PC-9 (cell line): Measurements from ENCODE around the gene NFYC. TPM values are rescaled to one million over a fixed set of nuclear protein-coding genes. Genes with fewer than 3 reads are reported as not detected.

Source experiments
- BruUV-seq: library from RNA; stranded (reverse); fragments of 400-500 nt; replicated peaks from 2 replicates; lab custom pipeline; 2021; lab: Mats Ljungman, UMichigan
- CTCF ChIA-PET: fragments of 300-600 bp; sonication (Branson Sonifier 250); formaldehyde crosslinking; loops from one replicate; lab custom pipeline; 2022; ENCODE audit warnings: antibody characterized with exemption; lab: Charles Lee
- POLR2A ChIA-PET: fragments of 300-600 bp; sonication (Branson Sonifier 250); formaldehyde crosslinking; loops from one replicate; lab custom pipeline; 2022; ENCODE audit warnings: antibody characterized with exemption; ENCODE audit not compliant: unreplicated experiment; lab: Charles Lee
- DNase-seq, 2 experiments: peaks; one replicate each; pipeline versions ENCODE4 v3.0.0 to v3.0.0-alpha.2; 2015 to 2022; ENCODE audit warnings: mixed read lengths in 1 of 2
- H2AFZ ChIP-seq: fragments of 200-600 bp; sonication (generic); 2 replicates; pipeline ENCODE4 v1.8.1; 2017; ENCODE audit warnings: antibody characterized with exemption
- H3F3A ChIP-seq: fragments of 200-600 bp; sonication (generic); 2 replicates; pipeline ENCODE4 v1.8.1; 2017; ENCODE audit warnings: antibody characterized with exemption, mild to moderate bottlenecking, low read depth; ENCODE audit not compliant: insufficient read depth
- H3K27ac ChIP-seq: fragments of 200-600 bp; sonication (generic); 2 replicates; pipeline ENCODE4 v1.6.1; 2016; ENCODE audit warnings: mixed run types
- H3K27me3 ChIP-seq: fragments of 200-600 bp; sonication (generic); 2 replicates; pipeline ENCODE4 v1.6.1; 2016; ENCODE audit warnings: low read depth, mixed run types; ENCODE audit not compliant: insufficient read depth
- H3K36me3 ChIP-seq: fragments of 200-600 bp; sonication (generic); 2 replicates; pipeline ENCODE4 v1.6.1; 2016; ENCODE audit warnings: low read depth, mixed run types
- H3K4me1 ChIP-seq: fragments of 200-600 bp; sonication (generic); replicated peaks from 2 replicates; pipeline ENCODE4 v1.6.1; 2016; ENCODE audit warnings: mixed run types; ENCODE audit not compliant: insufficient read depth
- H3K4me2 ChIP-seq: fragments of 200-600 bp; sonication (generic); 2 replicates; pipeline ENCODE4 v1.6.1; 2017; ENCODE audit warnings: mixed run types
- H3K4me3 ChIP-seq: fragments of 200-600 bp; sonication (generic); 2 replicates; pipeline ENCODE4 v1.6.1; 2016; ENCODE audit warnings: mixed run types
- H3K79me2 ChIP-seq: fragments of 200-600 bp; sonication (generic); 2 replicates; pipeline ENCODE4 v1.6.1; 2017; ENCODE audit warnings: low read depth, mixed run types
- H3K9me2 ChIP-seq: fragments of 200-600 bp; sonication (generic); 2 replicates; pipeline ENCODE4 v1.8.1; 2017; ENCODE audit warnings: mild to moderate bottlenecking; ENCODE audit not compliant: insufficient read depth
- H3K9me3 ChIP-seq: fragments of 200-600 bp; sonication (generic); 2 replicates; pipeline ENCODE4 v1.8.1; 2016; ENCODE audit warnings: low read depth; ENCODE audit not compliant: insufficient read depth
- H4K20me1 ChIP-seq: fragments of 200-600 bp; sonication (generic); 2 replicates; pipeline ENCODE4 v1.8.1; 2017; ENCODE audit not compliant: insufficient read depth
- EZH2 ChIP-seq: fragments of 200-600 bp; sonication (generic); IDR thresholded peaks from 2 replicates; pipeline ENCODE4 v1.8.0; 2017; ENCODE audit warnings: antibody characterized with exemption, low read depth
- intact Hi-C: fragments of 100-400 bp; cut with micrococcal nuclease; formaldehyde crosslinking; loops from one replicate; pipeline ENCODE4 v1.10.0; 2022; ENCODE audit not compliant: unreplicated experiment
- total RNA-seq: library from RNA; stranded (reverse); gene quantifications from 2 replicates; pipeline ENCODE4 v1.2.3, GENCODE V29; 2021
- TF ChIP-seq, protein P1 (sequence below): fragments of 200-600 bp; sonication (generic); conservative IDR thresholded peaks from 2 replicates; pipeline ENCODE4 v1.6.1; 2017; ENCODE audit warnings: mixed run types, antibody characterized with exemption, mild to moderate bottlenecking, moderate library complexity

Gene NFYC
- total RNA-seq, 1 experiment from 2014 or later, result 91.1 TPM

DNA sequence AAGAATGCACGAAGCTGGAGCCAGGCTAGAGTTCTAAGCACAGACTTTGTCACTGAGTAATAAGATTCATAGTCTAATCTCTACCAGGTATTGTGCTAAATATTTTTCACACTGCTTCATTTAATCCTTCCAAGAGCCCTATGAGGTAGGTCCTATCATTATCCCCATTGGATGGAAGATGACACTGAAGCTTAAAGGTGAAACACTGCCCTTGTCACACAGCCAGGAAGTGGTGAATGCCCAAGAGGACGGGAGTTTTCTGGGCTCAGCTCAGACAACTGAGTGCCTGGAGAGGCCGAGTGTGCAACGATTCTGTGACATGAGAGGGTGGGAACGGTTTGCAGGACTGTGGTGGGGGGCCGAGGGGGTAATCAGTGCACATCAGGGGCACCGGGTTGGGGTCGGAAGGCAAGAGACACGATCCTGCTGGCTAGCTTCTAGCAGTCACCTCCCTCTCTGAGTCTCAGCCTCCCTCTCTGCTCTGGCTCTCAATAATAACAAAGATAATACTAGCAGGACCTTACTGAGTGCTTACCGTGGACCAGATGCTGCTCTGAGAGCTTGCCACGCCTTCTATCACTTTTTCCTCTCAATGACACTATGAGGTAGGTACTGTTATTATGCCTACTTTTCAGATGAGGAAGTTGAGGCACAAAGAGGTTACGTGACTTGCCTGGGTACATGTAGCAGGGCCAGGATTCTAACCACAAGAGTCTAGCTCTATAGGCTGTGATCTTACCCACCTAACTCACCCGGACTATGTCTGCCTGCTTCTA is 104.5 kb downstream of the NFYC start:
- POLR2A ChIA-PET, result no interaction called here
- TF ChIP-seq, protein P1, sequence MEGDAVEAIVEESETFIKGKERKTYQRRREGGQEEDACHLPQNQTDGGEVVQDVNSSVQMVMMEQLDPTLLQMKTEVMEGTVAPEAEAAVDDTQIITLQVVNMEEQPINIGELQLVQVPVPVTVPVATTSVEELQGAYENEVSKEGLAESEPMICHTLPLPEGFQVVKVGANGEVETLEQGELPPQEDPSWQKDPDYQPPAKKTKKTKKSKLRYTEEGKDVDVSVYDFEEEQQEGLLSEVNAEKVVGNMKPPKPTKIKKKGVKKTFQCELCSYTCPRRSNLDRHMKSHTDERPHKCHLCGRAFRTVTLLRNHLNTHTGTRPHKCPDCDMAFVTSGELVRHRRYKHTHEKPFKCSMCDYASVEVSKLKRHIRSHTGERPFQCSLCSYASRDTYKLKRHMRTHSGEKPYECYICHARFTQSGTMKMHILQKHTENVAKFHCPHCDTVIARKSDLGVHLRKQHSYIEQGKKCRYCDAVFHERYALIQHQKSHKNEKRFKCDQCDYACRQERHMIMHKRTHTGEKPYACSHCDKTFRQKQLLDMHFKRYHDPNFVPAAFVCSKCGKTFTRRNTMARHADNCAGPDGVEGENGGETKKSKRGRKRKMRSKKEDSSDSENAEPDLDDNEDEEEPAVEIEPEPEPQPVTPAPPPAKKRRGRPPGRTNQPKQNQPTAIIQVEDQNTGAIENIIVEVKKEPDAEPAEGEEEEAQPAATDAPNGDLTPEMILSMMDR, result no peak
- no peak for TF ChIP-seq EZH2
- Histone ChIP-seq H3K9me2 (no peaks in the 10 kb centered on the region), H2AFZ (no peak overlapping the region), H3K36me3 (no peaks in the 10 kb centered on the region), H3K9me3 (no peaks in the 10 kb centered on the region), H3K27ac (no peak overlapping the region), H4K20me1 (no peaks in the 10 kb centered on the region), H3K27me3 (no peaks in the 10 kb centered on the region), H3K79me2 (no peaks in the 10 kb centered on the region), H3K4me2 (no peak overlapping the region), H3K4me3 (no peak overlapping the region), H3K4me1 (peaks cover 3% of the 10 kb centered on the region), H3F3A (peaks cover 6% of the 10 kb centered on the region)
- DNase-seq, result no peak
- intact Hi-C loops, result no loop called here
- CTCF ChIA-PET, result interaction anchor here (0.5 to 0.7 kb wide), 2 partner anchors 168 to 1736 kb away, joined by 3 to 11 read pairs; no protein-coding TSS in a partner anchor
- BruUV-seq, result no TSS peak

DNA sequence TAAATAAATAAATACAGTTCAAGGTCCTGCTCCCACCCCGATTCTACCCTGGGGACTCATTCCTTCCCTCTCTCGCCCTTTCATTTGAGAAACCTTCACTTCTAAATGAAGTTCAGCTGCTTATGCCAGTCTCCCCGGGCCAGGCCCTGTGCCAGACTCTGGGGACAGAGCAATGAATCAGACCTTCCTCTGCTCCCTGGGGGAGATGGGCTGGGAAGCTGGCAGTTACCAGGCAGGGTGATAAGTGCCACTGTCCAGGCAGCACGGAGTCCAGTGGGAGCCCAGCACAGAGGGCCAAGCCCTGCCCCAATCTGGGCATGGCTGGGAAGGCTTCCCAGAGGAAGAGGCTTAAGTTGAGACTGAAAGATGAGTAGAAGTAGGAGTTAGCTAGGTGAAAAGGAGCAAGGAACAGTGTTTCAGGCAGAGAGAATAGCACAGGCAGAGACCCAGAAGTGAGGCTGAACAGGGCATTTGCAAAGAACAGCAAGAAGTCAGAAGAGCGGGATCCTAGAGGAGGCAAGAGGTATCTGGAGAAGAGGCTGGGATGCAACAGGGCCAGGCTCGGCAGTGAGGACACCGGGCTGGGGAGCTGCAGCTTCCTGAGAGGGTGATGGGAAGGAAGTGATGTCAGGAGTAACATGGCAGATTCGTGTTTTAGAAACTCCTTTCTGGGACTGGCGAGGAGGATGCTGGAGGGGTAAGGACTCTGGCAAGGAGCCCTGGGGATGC is 105.6 kb downstream of the NFYC start:
- BruUV-seq, result no TSS peak
- H3K27me3 ChIP-seq, result no peaks in the 10 kb centered on the region
- DNase-seq, result no peak
- peaks cover 16% of the 10 kb centered on the region for H3F3A ChIP-seq
- no peaks in the 10 kb centered on the region for H3K79me2 ChIP-seq
- H3K36me3 ChIP-seq, result no peaks in the 10 kb centered on the region
- H3K4me1 ChIP-seq, result peaks cover 14% of the 10 kb centered on the region
- no peaks in the 10 kb centered on the region for H4K20me1 ChIP-seq
- no peak overlapping the region for H2AFZ ChIP-seq
- no peaks in the 10 kb centered on the region for H3K9me3 ChIP-seq
- H3K4me2 ChIP-seq, result no peak overlapping the region
- TF ChIP-seq, protein P1, result no peak
- no peak for TF ChIP-seq EZH2
- H3K9me2 ChIP-seq, result no peaks in the 10 kb centered on the region
- no peak overlapping the region for H3K27ac ChIP-seq
- ChIA-PET POLR2A (no interaction called here), CTCF (no interaction called here)
- no peak overlapping the region for H3K4me3 ChIP-seq
- intact Hi-C loops, result no loop called here

DNA sequence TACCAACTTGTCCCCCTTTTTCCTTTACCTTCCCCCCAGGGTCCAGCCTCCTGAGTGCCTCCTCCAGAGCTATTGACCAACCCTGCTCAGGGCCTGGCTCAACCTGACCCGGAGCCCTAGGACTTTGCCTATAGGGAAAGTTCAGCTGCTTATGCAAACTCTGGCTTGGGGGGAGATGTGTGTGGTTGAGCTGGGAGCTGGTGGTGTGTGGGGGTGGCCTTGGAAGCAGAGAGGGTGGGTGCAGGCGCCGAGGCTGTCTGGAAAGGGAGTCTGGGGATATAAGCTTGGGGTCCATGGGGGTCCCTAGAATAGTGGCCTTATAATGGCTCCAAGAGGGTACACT is 106.1 kb downstream of the NFYC start:
- Histone ChIP-seq H3K9me3 (no peaks in the 10 kb centered on the region), H3K4me3 (no peak overlapping the region), H3F3A (peaks cover 19% of the 10 kb centered on the region), H3K36me3 (no peaks in the 10 kb centered on the region), H3K9me2 (no peaks in the 10 kb centered on the region), H2AFZ (no peak overlapping the region), H3K27me3 (no peaks in the 10 kb centered on the region), H4K20me1 (no peaks in the 10 kb centered on the region), H3K4me2 (no peak overlapping the region), H3K27ac (no peak overlapping the region), H3K79me2 (no peaks in the 10 kb centered on the region), H3K4me1 (peaks cover 14% of the 10 kb centered on the region)
- intact Hi-C loops, result no loop called here
- no TSS peak for BruUV-seq
- TF ChIP-seq EZH2, result no peak
- TF ChIP-seq, protein P1, result no peak
- no peak for DNase-seq
- ChIA-PET POLR2A (no interaction called here), CTCF (no interaction called here)
